ENCODE data around the gene TRABD2B.

Gene TRABD2B

GRCh38 chr1:47713333-47713953 is 283.7 kb downstream of the TRABD2B start:
- Histone ChIP-seq H2AFZ (ENCODE audit: low read depth, low read length) (no peak overlapping the region), H3K27me3 (ENCODE audit: insufficient read depth, low read length, poor library complexity) (peaks cover 18% of the 10 kb centered on the region), H3K9ac (ENCODE audit: low read depth, low read length) (no peak overlapping the region), H4K20me1 (ENCODE audit: insufficient read depth, low read length) (0 out of 2 replicates have a peak, but pooled peaks cover 3% of the 10 kb centered on the region), H3K36me3 (ENCODE audit: insufficient read depth, low read length) (no peaks in the 10 kb centered on the region), H3K9me3 (ENCODE audit: insufficient read depth, low read length, severe bottlenecking) (no peaks in the 10 kb centered on the region), H3K4me2 (ENCODE audit: insufficient read depth, low read length) (no peak overlapping the region), H3K4me1 (ENCODE audit: insufficient read depth, low read length) (no peaks in the 10 kb centered on the region), H3K4me3 (ENCODE audit: low read depth in 1 of 2, low read length in 2 of 2) (no peak overlapping the region), H3K27ac (ENCODE audit: low read length) (no peak overlapping the region), H3K79me2 (ENCODE audit: insufficient read depth, low read length) (no peaks in the 10 kb centered on the region)
- no peak for TF ChIP-seq EZH2 (IDR thresholded peaks at IDR 0.05; ENCODE audit: borderline replicate concordance, low read depth, low read length, severe bottlenecking)
- TF ChIP-seq, protein P1, sequence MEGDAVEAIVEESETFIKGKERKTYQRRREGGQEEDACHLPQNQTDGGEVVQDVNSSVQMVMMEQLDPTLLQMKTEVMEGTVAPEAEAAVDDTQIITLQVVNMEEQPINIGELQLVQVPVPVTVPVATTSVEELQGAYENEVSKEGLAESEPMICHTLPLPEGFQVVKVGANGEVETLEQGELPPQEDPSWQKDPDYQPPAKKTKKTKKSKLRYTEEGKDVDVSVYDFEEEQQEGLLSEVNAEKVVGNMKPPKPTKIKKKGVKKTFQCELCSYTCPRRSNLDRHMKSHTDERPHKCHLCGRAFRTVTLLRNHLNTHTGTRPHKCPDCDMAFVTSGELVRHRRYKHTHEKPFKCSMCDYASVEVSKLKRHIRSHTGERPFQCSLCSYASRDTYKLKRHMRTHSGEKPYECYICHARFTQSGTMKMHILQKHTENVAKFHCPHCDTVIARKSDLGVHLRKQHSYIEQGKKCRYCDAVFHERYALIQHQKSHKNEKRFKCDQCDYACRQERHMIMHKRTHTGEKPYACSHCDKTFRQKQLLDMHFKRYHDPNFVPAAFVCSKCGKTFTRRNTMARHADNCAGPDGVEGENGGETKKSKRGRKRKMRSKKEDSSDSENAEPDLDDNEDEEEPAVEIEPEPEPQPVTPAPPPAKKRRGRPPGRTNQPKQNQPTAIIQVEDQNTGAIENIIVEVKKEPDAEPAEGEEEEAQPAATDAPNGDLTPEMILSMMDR (IDR thresholded peaks at IDR 0.05; ENCODE audit: borderline replicate concordance, extremely low read depth, low read length, poor library complexity, severe bottlenecking): no peak
- ATAC-seq (ENCODE audit: insufficient read depth, low read depth) (no peak), DNase-seq (no peak)

GRCh38 chr1:47712596-47713299 is 284.4 kb downstream of the TRABD2B start:
- no peaks in the 10 kb centered on the region for H3K79me2 ChIP-seq (ENCODE audit: insufficient read depth, low read length)
- no peak overlapping the region for H3K4me3 ChIP-seq (ENCODE audit: low read depth in 1 of 2, low read length in 2 of 2)
- no peak overlapping the region for H2AFZ ChIP-seq (ENCODE audit: low read depth, low read length)
- no peaks in the 10 kb centered on the region for H3K36me3 ChIP-seq (ENCODE audit: insufficient read depth, low read length)
- DNase-seq: no peak
- H4K20me1 ChIP-seq (ENCODE audit: insufficient read depth, low read length): no peaks in the 10 kb centered on the region
- peaks cover 11% of the 10 kb centered on the region for H3K27me3 ChIP-seq (ENCODE audit: insufficient read depth, low read length, poor library complexity)
- H3K4me1 ChIP-seq (ENCODE audit: insufficient read depth, low read length): no peaks in the 10 kb centered on the region
- no peak for ATAC-seq (ENCODE audit: insufficient read depth, low read depth)
- no peak for TF ChIP-seq EZH2 (IDR thresholded peaks at IDR 0.05; ENCODE audit: borderline replicate concordance, low read depth, low read length, severe bottlenecking)
- TF ChIP-seq, protein P1 (IDR thresholded peaks at IDR 0.05; ENCODE audit: borderline replicate concordance, extremely low read depth, low read length, poor library complexity, severe bottlenecking): no peak
- H3K27ac ChIP-seq (ENCODE audit: low read length): no peak overlapping the region
- H3K9ac ChIP-seq (ENCODE audit: low read depth, low read length): no peak overlapping the region
- H3K9me3 ChIP-seq (ENCODE audit: insufficient read depth, low read length, severe bottlenecking): no peaks in the 10 kb centered on the region
- no peak overlapping the region for H3K4me2 ChIP-seq (ENCODE audit: insufficient read depth, low read length)

DNA sequence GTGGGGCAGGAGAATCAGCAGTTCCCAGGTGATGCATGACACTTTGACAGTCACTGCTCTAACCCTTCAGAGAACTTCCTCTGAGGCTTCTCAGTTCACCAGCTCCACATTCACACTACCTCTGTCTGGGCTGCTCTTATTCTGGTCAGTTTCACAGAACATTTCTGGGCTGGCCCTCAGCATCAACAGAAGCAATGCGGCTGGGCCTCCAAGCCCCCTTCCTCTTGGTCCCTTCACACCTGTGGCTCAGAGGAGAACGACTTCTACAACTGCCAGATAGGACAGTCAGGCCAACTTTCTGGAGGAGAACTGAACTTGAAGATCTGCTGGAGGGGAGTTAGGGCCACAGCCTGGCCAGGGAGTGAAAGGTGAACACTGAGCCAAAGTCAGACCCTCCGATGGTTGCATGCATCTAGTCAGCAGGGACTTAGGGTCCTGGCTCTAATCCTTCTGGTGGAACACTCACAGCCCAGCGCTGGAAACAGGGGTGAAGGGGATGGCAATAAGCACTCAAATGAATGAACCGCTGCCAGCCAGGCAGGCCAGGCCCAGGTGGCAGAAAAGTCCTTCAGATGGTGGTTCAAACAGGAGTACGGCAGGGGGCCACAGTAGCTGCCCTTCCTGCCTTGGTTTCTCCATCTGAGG is 285.2 kb downstream of the TRABD2B start:
- H3K27me3 ChIP-seq (ENCODE audit: insufficient read depth, low read length, poor library complexity): peaks cover 9% of the 10 kb centered on the region
- ATAC-seq (ENCODE audit: insufficient read depth, low read depth): no peak

More for the DNA sequence above, 285.2 kb downstream of the TRABD2B start:
- H3K4me3 ChIP-seq (ENCODE audit: low read depth in 1 of 2, low read length in 2 of 2): no peak overlapping the region
- H3K9ac ChIP-seq (ENCODE audit: low read depth, low read length): no peak overlapping the region
- no peak overlapping the region for H3K27ac ChIP-seq (ENCODE audit: low read length)
- no peak for DNase-seq
- no peaks in the 10 kb centered on the region for H3K4me1 ChIP-seq (ENCODE audit: insufficient read depth, low read length)
- no peak overlapping the region for H3K4me2 ChIP-seq (ENCODE audit: insufficient read depth, low read length)
- TF ChIP-seq, protein P1 (IDR thresholded peaks at IDR 0.05; ENCODE audit: borderline replicate concordance, extremely low read depth, low read length, poor library complexity, severe bottlenecking): no peak
- TF ChIP-seq EZH2 (IDR thresholded peaks at IDR 0.05; ENCODE audit: borderline replicate concordance, low read depth, low read length, severe bottlenecking): no peak
- H3K36me3 ChIP-seq (ENCODE audit: insufficient read depth, low read length): no peaks in the 10 kb centered on the region
- H3K9me3 ChIP-seq (ENCODE audit: insufficient read depth, low read length, severe bottlenecking): no peaks in the 10 kb centered on the region
- no peaks in the 10 kb centered on the region for H4K20me1 ChIP-seq (ENCODE audit: insufficient read depth, low read length)
- H2AFZ ChIP-seq (ENCODE audit: low read depth, low read length): no peak overlapping the region
- H3K79me2 ChIP-seq (ENCODE audit: insufficient read depth, low read length): no peaks in the 10 kb centered on the region

Measured in DND-41 (cell line).